HG03280 (cell line): ENCODE results near the gene NFIB.

Experiments
- ATAC-seq: cut with Tn5 transposase; IDR thresholded peaks from one replicate; pipeline ENCODE4 v1.9.1; 2021; ENCODE audit warnings: mild to moderate bottlenecking, moderate library complexity; ENCODE audit not compliant: unreplicated experiment

The NFIB gene

GRCh38 chr9:14052359-14052758 lies 261.6 kb downstream of the NFIB start:
- ATAC-seq: no peak

- no peak for ATAC-seq
Observed at GRCh38 chr9:14051419-14051818, 262.5 kb downstream of the NFIB start.

GRCh38 chr9:14043483-14043882 lies 270.5 kb downstream of the NFIB start:
- ATAC-seq: no peak

DNA sequence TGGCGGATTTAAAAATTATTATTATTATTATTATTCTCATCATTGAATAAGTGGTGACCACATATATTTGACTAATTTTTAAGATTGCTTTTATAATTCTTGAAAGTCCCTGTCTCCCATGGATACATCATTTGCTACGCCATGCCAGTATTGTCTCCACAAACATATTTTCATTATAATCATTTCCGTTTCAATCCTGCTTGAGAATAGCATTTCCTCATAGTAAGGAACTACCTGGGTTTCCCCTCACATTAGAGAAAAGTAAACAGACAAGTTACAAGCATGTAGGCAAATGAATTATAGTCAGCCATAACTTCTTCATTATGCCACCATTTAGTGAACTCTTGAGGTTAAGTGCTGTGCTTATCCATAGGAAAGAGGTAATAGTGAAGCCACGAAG lies 276.6 kb downstream of the NFIB start:
- ATAC-seq: no peak

DNA sequence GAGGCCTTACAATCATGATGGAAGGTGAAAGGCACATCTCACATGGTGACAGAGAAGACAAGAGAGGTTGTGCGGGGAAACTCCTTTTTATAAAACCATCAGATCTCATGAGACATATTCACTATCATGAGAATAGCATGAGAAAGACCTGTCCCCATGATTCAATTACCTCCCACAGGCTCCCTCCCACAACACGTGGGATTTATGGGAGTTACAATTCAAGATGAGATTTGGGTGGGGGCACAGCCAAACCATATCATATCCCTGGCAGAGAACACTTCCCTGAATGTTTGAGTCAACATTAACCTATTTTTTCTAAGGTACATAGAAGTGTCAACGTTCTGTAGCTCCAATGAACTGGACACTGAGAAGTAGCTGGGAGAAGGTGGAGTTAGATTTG lies 280.9 kb downstream of the NFIB start:
- ATAC-seq: no peak
